H1 (cell line): ENCODE data around the gene RNF144A. TPM values are rescaled to one million over a fixed set of nuclear protein-coding genes. Genes with fewer than 3 reads are reported as not detected.

Source experiments
- FOSL1 ChIP-seq: IDR thresholded peaks from 2 replicates; pipeline ENCODE4 v1.6.1; 2011; ENCODE audit warnings: mild to moderate bottlenecking, low read depth, low read length, moderate library complexity; ENCODE audit not compliant: insufficient read depth
- SAP30 ChIP-seq: fragments of 300-600 bp; sonication (generic); IDR thresholded peaks from 2 replicates; pipeline ENCODE4 v1.7.1; 2012; ENCODE audit warnings: low read length, moderate library complexity, mild to moderate bottlenecking, inconsistent platforms; ENCODE audit not compliant: insufficient read depth, insufficient replicate concordance
- SIN3A ChIP-seq, 2 experiments: IDR thresholded peaks in 1 of 2; conservative IDR thresholded peaks in 1 of 2; 2 replicates each; pipeline ENCODE4 v1.6.1; 2011 to 2012; ENCODE audit warnings: low read length in 2 of 2, improper control_type of control experiment in 1 of 2, low read depth in 1 of 2, mild to moderate bottlenecking in 1 of 2
- SIX5 ChIP-seq: IDR thresholded peaks from 2 replicates; pipeline ENCODE4 v1.6.1; 2011; ENCODE audit warnings: mild to moderate bottlenecking, low read depth, low read length
- SP2 ChIP-seq: IDR thresholded peaks from 2 replicates; pipeline ENCODE4 v1.6.1; 2012; ENCODE audit warnings: mild to moderate bottlenecking, low read length, inconsistent platforms
- SP4 ChIP-seq: IDR thresholded peaks from 2 replicates; pipeline ENCODE4 v1.6.1; 2012; ENCODE audit warnings: low read length, inconsistent platforms
- TBP ChIP-seq: IDR thresholded peaks from 2 replicates; pipeline ENCODE4 v1.6.1; 2011; ENCODE audit warnings: low read depth, low read length, improper control_type of control experiment
- YY1 ChIP-seq: IDR thresholded peaks from 2 replicates; pipeline ENCODE4 v1.6.1; 2011; ENCODE audit warnings: low read depth, mild to moderate bottlenecking, low read length
- polyA plus RNA-seq, 7 experiments: library from polyadenylated mRNA; depleted of rRNA in 3 of 7; stranded (reverse) in 5 of 7; unstranded in 2 of 7; fragments of >200 nt in 5 of 7; fragments of 200-250 nt in 2 of 7; gene quantifications; 1 replicate in 5 of 7; 2 replicates in 1 of 7; 4 replicates in 1 of 7; pipeline versions ENCODE4 v1.2.1 to v1.2.3, GENCODE V29; 2011 to 2013; ENCODE audit warnings: missing spikeins in 2 of 7, mixed read lengths in 2 of 7
- total RNA-seq: library from RNA; stranded (reverse); fragmentation: NEBNext Ultra II Directional; extraction: Animal tissue kit (Norgen Biotek cat#: 25700); gene quantifications from 2 replicates; pipeline ENCODE4 v1.2.1, GENCODE V29; 2021
- TF ChIP-seq, protein P1 (sequence below): fragments of 300-600 bp; sonication (generic); IDR thresholded peaks from 2 replicates; pipeline ENCODE4 v1.7.1; 2012; ENCODE audit warnings: low read length, moderate library complexity, mild to moderate bottlenecking, inconsistent platforms; ENCODE audit not compliant: insufficient replicate concordance

Gene RNF144A
- total and polyA plus RNA-seq, 2 of the 8 experiments (the other 6 are each of a cell fraction or from before 2014, with no cell fraction given) = 14.0 to 15.0 TPM

DNA sequence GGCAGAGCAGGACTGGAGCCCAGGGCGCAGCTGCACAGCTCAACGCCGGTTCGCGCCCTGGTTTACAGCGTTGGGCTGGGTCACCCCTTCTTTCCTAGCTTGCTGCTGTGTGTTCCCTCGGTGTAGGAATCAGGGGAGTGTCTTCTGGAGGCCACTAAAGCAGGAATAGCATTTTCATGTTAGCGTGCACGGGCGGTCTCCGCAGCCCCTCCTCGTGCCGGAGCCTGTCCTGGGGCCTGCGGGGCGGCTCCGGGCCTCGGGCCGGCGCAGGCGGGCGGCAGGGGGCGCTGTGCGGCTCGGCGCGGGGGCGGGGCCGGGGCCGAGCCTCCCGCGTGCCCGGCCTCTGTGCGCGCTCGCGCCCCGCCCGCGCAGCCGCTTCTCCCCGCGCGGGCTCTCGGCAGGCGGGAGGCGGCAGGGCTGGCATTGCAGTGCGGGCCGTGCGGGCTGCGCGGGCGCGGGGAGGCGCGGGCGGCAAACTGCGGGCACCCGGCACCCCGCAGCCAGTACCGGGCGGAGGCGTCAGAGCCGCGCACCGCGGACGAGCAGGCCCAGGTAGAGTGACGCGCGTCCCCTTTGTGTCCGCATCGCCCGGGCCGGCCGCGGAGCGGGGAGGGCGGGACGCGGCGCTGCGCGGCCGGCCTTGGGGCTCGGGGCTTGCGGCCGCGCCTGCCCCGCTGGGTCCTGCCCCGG lies at the start of gene RNF144A (continued):
- TF ChIP-seq, protein P1, sequence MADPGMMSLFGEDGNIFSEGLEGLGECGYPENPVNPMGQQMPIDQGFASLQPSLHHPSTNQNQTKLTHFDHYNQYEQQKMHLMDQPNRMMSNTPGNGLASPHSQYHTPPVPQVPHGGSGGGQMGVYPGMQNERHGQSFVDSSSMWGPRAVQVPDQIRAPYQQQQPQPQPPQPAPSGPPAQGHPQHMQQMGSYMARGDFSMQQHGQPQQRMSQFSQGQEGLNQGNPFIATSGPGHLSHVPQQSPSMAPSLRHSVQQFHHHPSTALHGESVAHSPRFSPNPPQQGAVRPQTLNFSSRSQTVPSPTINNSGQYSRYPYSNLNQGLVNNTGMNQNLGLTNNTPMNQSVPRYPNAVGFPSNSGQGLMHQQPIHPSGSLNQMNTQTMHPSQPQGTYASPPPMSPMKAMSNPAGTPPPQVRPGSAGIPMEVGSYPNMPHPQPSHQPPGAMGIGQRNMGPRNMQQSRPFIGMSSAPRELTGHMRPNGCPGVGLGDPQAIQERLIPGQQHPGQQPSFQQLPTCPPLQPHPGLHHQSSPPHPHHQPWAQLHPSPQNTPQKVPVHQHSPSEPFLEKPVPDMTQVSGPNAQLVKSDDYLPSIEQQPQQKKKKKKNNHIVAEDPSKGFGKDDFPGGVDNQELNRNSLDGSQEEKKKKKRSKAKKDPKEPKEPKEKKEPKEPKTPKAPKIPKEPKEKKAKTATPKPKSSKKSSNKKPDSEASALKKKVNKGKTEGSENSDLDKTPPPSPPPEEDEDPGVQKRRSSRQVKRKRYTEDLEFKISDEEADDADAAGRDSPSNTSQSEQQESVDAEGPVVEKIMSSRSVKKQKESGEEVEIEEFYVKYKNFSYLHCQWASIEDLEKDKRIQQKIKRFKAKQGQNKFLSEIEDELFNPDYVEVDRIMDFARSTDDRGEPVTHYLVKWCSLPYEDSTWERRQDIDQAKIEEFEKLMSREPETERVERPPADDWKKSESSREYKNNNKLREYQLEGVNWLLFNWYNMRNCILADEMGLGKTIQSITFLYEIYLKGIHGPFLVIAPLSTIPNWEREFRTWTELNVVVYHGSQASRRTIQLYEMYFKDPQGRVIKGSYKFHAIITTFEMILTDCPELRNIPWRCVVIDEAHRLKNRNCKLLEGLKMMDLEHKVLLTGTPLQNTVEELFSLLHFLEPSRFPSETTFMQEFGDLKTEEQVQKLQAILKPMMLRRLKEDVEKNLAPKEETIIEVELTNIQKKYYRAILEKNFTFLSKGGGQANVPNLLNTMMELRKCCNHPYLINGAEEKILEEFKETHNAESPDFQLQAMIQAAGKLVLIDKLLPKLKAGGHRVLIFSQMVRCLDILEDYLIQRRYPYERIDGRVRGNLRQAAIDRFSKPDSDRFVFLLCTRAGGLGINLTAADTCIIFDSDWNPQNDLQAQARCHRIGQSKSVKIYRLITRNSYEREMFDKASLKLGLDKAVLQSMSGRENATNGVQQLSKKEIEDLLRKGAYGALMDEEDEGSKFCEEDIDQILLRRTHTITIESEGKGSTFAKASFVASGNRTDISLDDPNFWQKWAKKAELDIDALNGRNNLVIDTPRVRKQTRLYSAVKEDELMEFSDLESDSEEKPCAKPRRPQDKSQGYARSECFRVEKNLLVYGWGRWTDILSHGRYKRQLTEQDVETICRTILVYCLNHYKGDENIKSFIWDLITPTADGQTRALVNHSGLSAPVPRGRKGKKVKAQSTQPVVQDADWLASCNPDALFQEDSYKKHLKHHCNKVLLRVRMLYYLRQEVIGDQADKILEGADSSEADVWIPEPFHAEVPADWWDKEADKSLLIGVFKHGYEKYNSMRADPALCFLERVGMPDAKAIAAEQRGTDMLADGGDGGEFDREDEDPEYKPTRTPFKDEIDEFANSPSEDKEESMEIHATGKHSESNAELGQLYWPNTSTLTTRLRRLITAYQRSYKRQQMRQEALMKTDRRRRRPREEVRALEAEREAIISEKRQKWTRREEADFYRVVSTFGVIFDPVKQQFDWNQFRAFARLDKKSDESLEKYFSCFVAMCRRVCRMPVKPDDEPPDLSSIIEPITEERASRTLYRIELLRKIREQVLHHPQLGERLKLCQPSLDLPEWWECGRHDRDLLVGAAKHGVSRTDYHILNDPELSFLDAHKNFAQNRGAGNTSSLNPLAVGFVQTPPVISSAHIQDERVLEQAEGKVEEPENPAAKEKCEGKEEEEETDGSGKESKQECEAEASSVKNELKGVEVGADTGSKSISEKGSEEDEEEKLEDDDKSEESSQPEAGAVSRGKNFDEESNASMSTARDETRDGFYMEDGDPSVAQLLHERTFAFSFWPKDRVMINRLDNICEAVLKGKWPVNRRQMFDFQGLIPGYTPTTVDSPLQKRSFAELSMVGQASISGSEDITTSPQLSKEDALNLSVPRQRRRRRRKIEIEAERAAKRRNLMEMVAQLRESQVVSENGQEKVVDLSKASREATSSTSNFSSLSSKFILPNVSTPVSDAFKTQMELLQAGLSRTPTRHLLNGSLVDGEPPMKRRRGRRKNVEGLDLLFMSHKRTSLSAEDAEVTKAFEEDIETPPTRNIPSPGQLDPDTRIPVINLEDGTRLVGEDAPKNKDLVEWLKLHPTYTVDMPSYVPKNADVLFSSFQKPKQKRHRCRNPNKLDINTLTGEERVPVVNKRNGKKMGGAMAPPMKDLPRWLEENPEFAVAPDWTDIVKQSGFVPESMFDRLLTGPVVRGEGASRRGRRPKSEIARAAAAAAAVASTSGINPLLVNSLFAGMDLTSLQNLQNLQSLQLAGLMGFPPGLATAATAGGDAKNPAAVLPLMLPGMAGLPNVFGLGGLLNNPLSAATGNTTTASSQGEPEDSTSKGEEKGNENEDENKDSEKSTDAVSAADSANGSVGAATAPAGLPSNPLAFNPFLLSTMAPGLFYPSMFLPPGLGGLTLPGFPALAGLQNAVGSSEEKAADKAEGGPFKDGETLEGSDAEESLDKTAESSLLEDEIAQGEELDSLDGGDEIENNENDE = no peak
- no peak for TF ChIP-seq SAP30
- TF ChIP-seq SIN3A (conservative IDR thresholded peaks at IDR 0.05 in 1 of 2, IDR thresholded peaks at IDR 0.05 in 1 of 2; ENCODE audit: low read depth in 1 of 2, low read length in 2 of 2) = no peak
- no peak for TF ChIP-seq YY1
- no peak for TF ChIP-seq SP4
- no peak for TF ChIP-seq FOSL1
- no peak for TF ChIP-seq SP2
- no peak for TF ChIP-seq TBP
- TF ChIP-seq SIX5 = no peak
